ENCODE results near the gene OSBPL5.

OSBPL5 gene

GRCh38 chr11:3133261-3134217, 31.6 kb downstream of the OSBPL5 start:
- DNase-seq (ENCODE audit: low read depth), result no peak

GRCh38 chr11:3132831-3133260, 32.3 kb downstream of the OSBPL5 start:
- no peak for DNase-seq (ENCODE audit: low read depth)

DNA sequence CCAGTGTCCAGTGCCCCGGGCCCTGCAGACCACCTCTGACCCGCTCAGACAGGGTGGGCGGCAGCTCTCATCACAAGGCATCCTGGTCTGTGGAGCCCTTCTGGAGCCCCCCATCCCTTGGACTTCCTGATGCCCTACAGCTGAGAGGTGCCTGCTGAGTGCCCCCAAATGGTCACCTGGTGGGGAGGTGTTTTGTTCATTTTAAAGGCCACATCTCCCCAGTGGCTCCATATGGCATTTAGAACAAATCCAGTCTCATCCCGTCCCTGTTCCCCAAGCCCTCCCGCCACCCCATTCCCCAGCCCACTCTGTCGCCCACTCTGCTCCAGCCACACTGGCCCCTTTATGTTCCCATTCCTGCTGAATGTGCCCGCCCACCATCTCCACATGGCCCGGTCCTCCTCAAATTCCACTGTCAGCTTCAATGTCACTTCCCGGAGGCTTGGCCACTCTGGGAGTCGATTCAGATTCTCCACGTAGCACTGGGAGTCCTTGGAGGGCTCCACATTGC, 32.8 kb downstream of the OSBPL5 start:
- no peak for DNase-seq (ENCODE audit: low read depth)

GRCh38 chr11:3131330-3131941, 33.7 kb downstream of the OSBPL5 start:
- no peak for DNase-seq (ENCODE audit: low read depth)

- DNase-seq (ENCODE audit: low read depth), result no peak
Observed at GRCh38 chr11:3130269-3131071, 34.6 kb downstream of the OSBPL5 start.

- no peak for DNase-seq (ENCODE audit: low read depth)
Observed at GRCh38 chr11:3129591-3130268, 35.4 kb downstream of the OSBPL5 start.

DNA sequence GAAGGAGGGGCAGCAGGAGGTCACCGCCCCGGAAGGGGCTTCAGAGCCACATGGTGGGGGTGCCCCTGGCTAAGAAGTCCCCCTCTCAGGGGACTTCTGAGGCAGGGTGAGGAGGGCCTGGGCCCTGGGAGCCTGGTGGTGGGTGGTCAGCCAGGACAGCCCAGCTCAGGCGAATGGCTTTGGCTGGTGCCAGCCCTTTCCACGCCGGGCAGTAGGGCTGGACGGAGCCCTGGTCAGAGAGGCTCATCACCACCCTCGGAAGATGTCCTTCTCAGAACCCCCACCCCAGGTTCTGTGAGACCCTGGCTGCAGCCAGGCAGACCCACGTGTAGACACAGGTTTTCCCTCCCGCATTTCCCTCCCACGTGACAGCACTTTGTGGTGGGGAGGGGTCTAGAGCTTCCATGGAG, 35.9 kb downstream of the OSBPL5 start:
- DNase-seq (ENCODE audit: low read depth), result no peak

DNA sequence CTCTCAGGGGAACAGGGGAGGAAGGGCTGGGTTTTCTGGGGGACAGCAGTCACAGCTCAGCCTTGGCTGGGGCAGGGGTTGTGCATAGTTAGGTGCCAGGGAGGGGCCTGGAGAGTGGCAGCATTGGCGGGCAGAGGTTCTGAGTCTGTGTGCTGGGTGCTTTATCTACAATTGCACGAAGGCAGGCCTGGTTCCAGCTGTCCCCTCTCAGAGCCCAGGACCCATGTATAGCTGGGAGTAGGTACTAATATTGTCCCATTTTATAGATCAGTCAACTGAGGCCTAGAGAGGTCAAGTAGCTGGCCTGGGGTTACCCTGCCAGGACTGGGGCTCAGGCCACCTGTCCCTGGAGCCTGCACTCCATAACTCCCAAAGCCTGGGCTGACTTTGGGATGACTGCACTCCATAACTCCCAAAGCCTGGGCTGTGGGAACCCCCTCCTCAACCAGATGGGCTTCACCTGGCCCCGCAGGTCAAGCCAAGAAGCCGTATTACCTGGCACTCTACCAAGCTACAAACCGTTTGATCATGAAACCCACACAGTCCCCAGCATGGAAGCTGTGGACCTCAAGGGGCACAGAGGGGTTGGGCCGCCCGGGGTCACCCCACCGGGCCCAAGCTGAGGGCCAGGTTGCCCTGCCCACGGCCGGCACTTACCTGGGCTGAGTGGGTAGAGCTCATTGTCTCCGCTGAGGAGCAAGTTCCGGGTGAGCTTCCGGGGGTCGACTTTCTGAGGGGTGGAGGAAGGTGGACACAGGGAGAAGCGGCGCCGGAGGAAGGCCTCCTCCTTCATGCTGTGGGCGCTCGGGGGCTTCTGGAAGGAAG, 36.5 kb downstream of the OSBPL5 start:
- DNase-seq (ENCODE audit: low read depth), result no peak

- no peak for DNase-seq (ENCODE audit: low read depth)
Observed at GRCh38 chr11:3127706-3128355, 37.3 kb downstream of the OSBPL5 start.

GRCh38 chr11:3126901-3127691, 38.0 kb downstream of the OSBPL5 start:
- no peak for DNase-seq (ENCODE audit: low read depth)

DNA sequence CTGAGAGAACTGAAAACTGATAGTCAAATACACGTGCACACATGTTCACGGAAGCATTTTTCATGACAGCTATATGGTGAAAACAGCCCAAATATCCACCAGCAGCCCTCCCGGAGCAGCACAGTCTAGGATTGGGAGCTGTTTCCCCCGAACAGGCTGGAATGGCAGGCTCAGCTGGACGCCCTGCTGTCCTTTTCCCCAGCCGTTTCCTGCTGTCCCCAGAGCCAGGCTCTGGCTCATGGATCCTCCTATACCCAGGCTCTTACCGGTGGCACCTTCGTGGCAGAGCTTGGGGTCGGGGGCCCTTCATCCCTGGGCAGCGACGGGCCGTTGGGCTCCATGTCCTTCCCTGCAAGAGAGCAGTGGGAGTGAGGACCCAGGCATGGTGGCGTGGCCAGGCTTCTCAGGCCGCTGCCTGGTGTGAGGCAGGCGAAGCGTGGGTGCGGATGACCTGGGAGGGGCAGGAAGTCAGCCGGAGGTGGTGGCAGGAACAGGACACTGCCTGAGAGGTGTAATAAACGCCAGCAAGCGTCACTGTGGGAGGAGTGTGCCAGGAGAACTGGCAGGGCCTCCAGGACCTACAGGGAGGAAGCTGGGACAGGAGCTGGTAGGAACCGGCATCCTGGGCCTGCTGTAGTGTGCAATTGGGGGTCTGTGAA, 38.8 kb downstream of the OSBPL5 start:
- no peak for DNase-seq (ENCODE audit: low read depth)

DNA sequence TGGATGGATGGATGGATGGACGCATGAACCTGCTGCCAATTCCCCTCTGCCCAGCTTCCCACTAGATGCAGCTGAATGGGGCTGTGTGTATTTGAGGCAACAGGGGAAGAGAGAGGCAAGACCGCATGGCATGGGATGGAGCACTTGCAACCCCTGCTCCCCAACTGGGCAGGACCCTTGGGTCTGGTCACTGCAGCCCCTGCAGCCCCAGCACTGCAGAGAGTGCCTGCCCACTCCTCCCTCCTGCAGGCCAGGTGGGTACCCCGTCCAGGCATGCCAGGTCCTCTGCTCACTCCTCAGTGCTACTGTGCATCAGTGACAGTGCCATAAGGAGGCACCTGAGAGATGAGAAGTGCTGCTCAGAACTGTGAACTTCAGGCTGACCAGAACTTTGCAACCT, 40.3 kb downstream of the OSBPL5 start:
- no peak for DNase-seq (ENCODE audit: low read depth)

GRCh38 chr11:3123761-3124733, 41.1 kb downstream of the OSBPL5 start:
- DNase-seq (ENCODE audit: low read depth), result no peak

GRCh38 chr11:3123305-3123704, 41.8 kb downstream of the OSBPL5 start:
- DNase-seq (ENCODE audit: low read depth), result no peak

DNA sequence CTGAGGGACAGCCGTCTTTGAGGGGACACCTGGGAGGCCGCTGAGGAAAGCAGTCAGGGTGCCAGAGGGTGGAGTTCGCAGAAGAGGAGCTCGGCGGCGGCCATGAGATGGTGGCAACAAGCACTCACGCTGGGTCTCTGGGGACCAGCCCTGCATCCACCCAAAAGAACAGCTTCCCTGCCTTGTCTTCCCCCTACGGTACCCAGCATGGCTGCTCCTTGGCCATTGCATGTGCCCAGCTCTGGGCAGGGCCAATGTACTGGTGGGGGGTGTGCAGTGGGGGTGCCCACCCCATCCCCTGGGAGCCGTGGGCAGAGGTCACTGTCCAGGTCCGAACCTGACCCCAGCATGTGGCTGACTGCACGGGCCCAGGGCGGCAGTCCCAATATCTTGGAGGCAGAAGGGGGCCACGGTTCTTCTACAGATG, 42.3 kb downstream of the OSBPL5 start:
- no peak for DNase-seq (ENCODE audit: low read depth)

GRCh38 chr11:3121931-3122774, 43.0 kb downstream of the OSBPL5 start:
- no peak for DNase-seq (ENCODE audit: low read depth)

GRCh38 chr11:3121416-3121815, 43.7 kb downstream of the OSBPL5 start:
- no peak for DNase-seq (ENCODE audit: low read depth)

All from stimulated activated CD8-positive, alpha-beta memory T cell treated with anti-CD3 and anti-CD28 coated beads, Interleukin-15, amount 100 ng/mL, for 24 hours (primary cell).